LoVo (cell line): ENCODE measurements around the gene TBC1D5.
"Not testable (repeated sequence)": the region's sequence is repeated elsewhere in the genome, so short reads cannot be mapped to it uniquely, and the experiment has no call there.

Experiments
- DNase-seq: peaks from one replicate; pipeline ENCODE4 v3.0.0-alpha.2; 2016; ENCODE audit warnings: low spot score

The TBC1D5 gene

GRCh38 chr3:17138246-17139039 is 604.0 kb downstream of the TBC1D5 start:
- DNase-seq, result no peak

DNA sequence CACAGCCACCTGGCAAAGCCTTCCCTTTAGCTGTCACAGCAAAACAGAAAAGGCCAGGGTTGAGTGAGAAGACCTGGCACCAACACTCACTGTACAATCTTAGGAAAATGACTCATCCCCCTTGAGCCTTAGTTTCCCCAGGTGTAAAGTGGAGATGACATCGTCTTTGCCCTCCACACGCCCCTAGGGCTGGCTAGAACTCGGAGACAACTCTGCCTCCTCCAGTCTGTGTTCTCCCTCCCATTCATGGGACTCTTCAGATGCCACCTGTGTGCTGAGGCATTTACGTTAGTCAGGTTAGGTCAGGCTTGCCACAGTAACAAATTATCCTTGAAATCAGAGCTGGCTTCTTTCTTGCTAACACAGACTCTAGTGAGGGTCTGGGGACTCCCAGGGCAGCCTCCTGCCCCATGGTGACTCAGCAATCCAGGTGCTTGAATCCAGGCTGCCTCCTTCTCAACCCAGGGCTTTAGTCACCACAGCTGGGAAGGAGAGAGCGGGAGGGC is 605.1 kb downstream of the TBC1D5 start:
- DNase-seq, result no peak

GRCh38 chr3:17136136-17136721 is 606.2 kb downstream of the TBC1D5 start:
- DNase-seq, result no peak

- DNase-seq, result no peak
Observed at GRCh38 chr3:17135696-17136095, 606.7 kb downstream of the TBC1D5 start.

DNA sequence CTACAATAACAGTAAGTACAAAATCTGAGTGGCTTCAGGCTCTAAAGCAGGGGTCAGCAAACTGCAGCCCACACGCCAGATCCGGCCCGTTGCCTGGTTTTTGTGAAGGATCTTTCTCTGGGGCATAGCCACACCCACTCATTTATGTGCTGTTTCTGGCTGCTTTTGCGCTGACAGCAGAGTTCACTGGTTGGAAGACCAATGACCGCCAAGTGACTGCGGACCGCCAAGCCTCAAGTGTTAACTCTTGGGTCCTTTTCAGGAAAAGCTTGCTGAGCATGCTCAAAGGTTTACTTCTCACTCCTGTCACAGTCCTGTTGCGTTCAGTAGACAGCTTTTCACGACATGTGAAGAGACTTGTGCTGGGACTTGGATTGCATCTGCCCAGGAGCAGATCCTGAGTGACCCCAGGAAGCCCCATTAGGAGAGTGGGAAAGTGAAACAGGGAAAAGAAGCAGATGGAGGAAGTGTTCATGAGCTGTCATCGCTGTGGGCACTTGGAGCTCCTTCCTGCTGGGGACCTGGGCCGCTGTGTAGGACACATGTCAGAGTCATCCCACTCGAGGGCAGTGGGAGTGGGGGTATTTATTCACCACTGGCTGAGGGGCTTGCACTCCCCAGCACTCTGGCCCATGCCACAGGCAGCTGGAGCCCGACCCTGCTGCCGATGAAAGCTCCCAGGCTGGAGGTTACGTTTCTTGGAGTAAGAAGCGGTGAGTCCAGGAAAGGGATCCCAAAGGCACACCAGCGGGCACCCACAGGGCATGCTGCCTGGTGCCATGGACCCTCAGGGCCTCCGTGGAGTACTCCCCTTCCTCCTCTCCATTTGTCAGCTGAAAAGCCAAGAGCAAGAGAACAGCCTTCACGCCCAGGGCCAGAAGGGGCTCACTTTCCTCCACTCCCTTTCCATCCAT is 608.5 kb downstream of the TBC1D5 start:
- DNase-seq, result no peak

DNA sequence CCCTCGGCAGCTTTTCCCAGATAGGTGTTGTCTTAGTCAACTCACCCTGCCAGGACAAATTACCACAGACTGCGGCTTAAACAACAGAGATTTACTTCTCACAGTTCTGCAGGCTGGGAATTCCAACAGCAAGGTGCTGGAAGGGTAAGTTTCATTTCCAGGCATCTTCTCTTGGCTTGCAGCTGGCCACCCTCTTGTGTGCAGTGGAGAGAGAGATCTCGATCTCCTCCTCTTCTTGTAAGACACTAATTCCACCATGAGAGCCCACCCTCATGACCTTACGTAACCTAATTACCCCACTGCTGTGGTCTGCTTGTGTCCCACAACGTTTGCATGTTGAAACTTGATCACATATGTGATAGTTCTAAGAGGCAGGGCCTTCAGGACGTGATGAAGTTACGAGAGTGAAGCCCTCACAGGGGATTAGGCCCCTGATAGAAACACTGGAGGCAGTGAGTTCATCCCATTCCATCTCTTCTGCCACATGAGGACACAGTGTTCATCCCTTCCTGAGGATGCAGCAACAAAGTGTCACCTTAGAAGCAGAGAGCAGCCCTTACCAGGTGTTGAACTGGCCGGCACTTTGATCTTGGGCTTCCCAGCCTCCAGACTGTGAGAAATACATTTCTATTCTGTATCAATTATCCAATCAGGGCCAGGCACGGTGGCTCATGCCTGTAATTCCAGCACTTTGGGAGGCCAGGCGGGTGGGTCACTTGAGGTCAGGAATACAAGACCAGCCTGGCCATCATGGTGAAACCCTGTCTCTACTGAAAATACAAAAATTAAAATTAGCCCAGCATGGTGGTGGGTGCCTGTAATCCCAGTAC is 609.9 kb downstream of the TBC1D5 start:
- no peak for DNase-seq

- DNase-seq, result no peak
Observed at GRCh38 chr3:17130956-17131355, 611.5 kb downstream of the TBC1D5 start.

DNA sequence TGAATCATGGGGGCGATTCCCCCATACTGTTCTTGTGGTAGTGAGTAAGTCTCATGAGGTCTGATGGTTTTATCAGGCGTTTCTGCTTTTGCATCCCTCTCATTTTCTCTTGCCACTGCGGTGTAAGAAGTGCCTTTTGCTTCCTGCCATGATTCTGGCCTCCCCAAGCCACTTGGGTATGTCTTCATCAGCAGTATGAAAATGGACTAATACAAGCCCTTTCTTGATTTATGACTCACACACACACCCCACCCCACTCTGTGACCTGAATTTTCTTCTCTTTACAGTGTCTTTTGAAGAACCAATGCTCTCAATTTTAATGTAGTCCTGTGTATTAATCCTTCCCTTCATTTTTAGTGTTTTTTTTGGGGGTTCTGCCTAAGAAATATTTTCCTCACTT is 612.9 kb downstream of the TBC1D5 start:
- DNase-seq, result no peak

- DNase-seq, result not testable (repeated sequence)
Observed at GRCh38 chr3:17128671-17129070, 613.8 kb downstream of the TBC1D5 start.

GRCh38 chr3:17125738-17126442 is 616.5 kb downstream of the TBC1D5 start:
- no peak for DNase-seq

DNA sequence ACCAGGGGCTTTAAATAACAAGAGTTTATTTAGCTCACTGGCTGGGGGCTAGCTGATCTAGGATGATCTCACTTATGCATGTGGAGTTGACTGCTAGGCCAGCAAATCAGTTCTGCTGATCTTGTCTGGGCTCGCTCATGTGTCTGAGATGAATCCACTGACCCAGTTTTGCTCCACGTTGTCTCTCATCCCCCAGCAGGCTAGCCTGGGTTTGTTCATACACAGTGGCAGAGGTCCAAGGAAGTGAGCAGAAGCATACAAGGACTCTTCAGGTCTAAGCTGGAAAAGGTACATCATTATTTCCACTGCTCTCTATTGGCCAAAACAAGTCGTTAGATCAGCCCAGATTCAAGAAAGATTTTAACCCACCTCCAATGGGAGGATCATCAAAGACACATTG is 619.7 kb downstream of the TBC1D5 start:
- DNase-seq, result no peak

DNA sequence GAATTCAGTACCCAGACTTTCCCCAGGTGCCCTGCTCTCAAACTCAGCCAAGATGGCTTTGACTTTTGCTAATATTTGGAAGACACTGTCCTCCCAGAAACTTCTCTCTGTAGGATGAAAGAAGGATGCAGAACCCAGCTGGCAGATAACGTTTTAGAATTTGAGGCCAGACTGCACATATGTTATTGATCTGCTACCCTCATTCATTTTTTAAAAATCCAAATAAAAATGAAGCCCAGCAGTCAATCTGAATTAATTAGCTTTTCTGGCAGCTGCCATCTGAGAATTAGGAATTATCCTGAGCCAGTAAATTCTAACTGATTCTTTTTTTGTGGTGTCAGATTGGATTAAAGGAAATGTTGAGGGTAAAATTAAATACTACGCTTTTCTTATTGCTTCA is 621.1 kb downstream of the TBC1D5 start:
- no peak for DNase-seq

DNA sequence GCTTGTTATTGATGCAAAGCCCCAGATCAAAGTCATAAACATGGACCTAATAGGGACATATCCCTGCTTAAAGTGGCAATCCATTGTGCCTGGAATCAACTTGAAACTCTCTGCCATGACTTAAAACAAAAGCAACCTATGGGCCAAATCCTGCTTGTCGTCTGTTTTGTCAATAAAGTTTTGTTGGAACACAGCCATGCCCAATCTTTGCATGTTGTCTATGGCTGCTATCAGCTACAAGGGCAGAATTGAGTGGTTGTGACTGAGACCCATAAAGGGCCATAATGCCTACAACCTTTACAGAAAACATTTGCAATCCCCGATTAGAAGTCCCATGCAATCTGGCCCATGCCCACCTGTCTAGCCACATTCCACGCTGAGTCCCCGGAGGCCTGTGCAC is 622.3 kb downstream of the TBC1D5 start:
- DNase-seq, result no peak

- no peak for DNase-seq
Observed at GRCh38 chr3:17119201-17120072, 623.0 kb downstream of the TBC1D5 start.

- no peak for DNase-seq
Observed at GRCh38 chr3:17118771-17119170, 623.7 kb downstream of the TBC1D5 start.

GRCh38 chr3:17116007-17116600 is 626.3 kb downstream of the TBC1D5 start:
- no peak for DNase-seq

GRCh38 chr3:17115186-17115585 is 627.2 kb downstream of the TBC1D5 start:
- DNase-seq, result no peak

DNA sequence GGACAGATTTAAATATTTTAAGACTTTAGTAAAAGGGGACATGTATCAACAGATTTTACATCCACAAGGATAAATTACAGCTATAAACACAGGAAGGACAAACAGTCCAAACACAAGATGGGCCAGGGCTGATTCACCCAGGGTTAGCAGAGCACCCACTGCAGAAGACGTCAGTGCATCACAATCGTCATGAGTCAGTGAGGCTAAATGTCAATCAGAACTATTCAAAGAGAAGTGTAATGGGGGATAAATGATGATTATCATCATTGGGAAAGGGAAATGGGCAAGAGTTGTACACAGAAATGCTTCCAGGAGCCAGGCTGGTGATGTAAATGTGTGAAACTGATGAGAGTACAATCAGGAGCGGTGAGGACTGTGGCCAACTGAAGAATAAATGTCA is 630.8 kb downstream of the TBC1D5 start:
- no peak for DNase-seq

DNA sequence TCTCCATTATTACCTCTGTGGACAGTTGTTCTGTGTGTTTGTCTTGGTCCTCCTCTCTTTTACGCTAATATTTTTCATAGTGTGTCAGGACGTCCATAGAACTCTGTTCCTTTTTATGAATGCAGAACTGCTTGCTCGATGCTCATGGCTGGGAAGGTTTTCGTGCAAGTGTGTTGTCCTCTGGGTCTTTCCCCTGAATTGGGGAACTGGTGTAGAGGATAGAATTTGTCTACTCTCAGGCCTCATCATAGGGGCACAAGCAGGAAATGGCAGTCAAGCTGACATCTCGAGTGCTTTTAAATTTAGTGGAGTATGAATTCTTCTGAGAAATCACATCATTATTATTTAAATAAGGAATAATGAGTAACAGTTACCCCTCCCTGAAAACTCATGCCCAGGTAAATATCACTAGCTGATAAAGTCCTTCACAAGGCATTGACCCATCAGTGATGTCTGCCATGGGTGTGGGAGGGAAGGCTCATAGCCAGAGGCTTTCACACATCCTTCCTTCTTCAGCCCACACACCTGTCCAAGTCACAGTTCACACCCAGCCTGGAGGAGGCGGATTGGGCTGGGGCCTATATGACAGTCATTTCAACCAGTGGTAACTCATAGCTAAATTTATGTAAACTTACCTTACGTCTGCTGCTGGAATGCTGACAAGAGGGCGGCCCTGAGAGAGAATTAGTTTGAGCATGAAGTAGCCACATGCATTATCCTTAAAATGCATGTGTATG is 631.6 kb downstream of the TBC1D5 start:
- no peak for DNase-seq
